Endothelial cell of umbilical vein (primary cell): ENCODE data around the gene CCDC197.

ENCODE experiments used
- EZH2 ChIP-seq: IDR thresholded peaks from 2 replicates; pipeline ENCODE4 v1.6.1; 2012; ENCODE audit warnings: borderline replicate concordance, low read depth, mild to moderate bottlenecking, moderate library complexity, low read length, inconsistent platforms; ENCODE audit not compliant: severe bottlenecking
- JUN ChIP-seq: IDR thresholded peaks from 2 replicates; pipeline ENCODE4 v1.6.1; 2011; ENCODE audit warnings: borderline replicate concordance, low read depth; ENCODE audit not compliant: insufficient read length, insufficient read depth
- POLR2A ChIP-seq: IDR thresholded peaks from 2 replicates; pipeline ENCODE4 v1.6.1; 2012; ENCODE audit warnings: low read depth, mild to moderate bottlenecking, control low read depth, low read length
- POLR2AphosphoS5 ChIP-seq: IDR thresholded peaks from 2 replicates; pipeline ENCODE4 v1.6.1; 2012; ENCODE audit warnings: low read depth, mild to moderate bottlenecking, control low read depth, low read length, moderate library complexity; ENCODE audit not compliant: insufficient read depth
- TF ChIP-seq, protein P1 (sequence below), 2 donors: IDR thresholded peaks; 1 replicate in 1 of 2; 2 replicates in 1 of 2; pipeline ENCODE4 v1.5.1; 2011; ENCODE audit warnings: low read length in 2 of 2, mild to moderate bottlenecking in 2 of 2, moderate library complexity in 2 of 2, control low read depth in 1 of 2, inconsistent platforms in 1 of 2, low read depth in 1 of 2; ENCODE audit not compliant: insufficient read depth in 1 of 2; ENCODE audit errors: extremely low read depth in 1 of 2

DNA sequence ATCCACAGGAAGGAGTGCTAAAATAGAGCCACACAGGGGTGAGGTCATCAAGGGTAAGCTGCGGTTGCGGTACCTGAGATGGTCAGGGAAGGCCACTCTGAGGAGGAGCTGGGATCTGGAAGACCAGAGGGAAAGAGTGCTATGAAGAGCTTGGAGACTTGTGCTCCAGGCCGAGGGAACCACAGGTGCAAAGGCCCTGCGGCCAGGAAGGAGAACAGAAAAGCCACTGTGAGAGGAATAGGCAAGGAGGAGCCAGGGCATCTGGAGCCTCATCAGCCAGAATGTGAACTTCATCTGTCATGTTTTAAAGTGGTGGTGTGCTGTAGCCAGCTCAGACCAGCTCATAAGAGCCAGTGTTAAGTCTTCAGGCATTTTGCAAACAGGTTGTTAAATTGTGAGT, 5.5 kb upstream of the CCDC197 start:
- TF ChIP-seq, protein P1, sequence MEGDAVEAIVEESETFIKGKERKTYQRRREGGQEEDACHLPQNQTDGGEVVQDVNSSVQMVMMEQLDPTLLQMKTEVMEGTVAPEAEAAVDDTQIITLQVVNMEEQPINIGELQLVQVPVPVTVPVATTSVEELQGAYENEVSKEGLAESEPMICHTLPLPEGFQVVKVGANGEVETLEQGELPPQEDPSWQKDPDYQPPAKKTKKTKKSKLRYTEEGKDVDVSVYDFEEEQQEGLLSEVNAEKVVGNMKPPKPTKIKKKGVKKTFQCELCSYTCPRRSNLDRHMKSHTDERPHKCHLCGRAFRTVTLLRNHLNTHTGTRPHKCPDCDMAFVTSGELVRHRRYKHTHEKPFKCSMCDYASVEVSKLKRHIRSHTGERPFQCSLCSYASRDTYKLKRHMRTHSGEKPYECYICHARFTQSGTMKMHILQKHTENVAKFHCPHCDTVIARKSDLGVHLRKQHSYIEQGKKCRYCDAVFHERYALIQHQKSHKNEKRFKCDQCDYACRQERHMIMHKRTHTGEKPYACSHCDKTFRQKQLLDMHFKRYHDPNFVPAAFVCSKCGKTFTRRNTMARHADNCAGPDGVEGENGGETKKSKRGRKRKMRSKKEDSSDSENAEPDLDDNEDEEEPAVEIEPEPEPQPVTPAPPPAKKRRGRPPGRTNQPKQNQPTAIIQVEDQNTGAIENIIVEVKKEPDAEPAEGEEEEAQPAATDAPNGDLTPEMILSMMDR (IDR thresholded peaks at IDR 0.05; ENCODE audit: extremely low read depth in 1 of 2, insufficient read depth in 1 of 2, low read depth in 1 of 2, low read length in 2 of 2): no peak
- no peak for TF ChIP-seq JUN
- no peak for TF ChIP-seq POLR2A
- TF ChIP-seq EZH2: no peak
- no peak for TF ChIP-seq POLR2AphosphoS5
